Measurements from ENCODE around the gene CCDC13.

Gene CCDC13

GRCh38 chr3:42799376-42799775 is 26.3 kb upstream of the CCDC13 start:
- H3K4me3 ChIP-seq (replicated peaks in 1 of 2; ENCODE audit: low read depth in 2 of 2, low read length in 2 of 2) = no peak overlapping the region
- DNase-seq (ENCODE audit: low read depth in 2 of 2) = no peak
- no peak for TF ChIP-seq CTCF (IDR thresholded peaks at IDR 0.05; ENCODE audit: low read depth, low read length)

DNA sequence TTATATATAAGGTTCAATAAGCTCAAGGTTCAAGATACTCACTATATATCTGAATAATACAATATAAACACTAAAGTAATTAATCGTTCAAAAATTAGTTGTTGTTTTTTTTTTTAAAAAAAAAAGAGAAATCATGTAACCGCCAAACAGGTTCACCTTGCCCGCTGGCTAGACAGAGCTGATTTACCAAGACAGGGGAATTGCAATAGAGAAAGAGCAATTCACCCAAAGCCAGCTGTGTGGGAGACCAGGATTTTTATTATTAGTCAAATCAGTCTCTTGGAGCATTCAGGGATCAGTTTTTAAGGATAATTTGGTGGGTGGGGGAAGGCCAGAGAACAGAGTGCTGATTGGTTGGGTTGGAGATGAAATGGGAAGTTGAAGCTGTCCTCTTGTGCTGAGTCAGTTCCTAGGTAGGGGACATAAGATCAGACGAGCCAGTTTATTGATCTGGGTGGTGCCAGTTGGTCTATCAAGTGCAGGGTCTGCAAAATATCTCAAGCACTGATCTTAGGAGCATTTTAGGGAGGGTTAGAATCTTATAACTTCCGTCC is 23.4 kb upstream of the CCDC13 start:
- no peak overlapping the region for H3K4me3 ChIP-seq (replicated peaks in 1 of 2; ENCODE audit: low read depth in 2 of 2, low read length in 2 of 2)
- no peak for TF ChIP-seq CTCF (IDR thresholded peaks at IDR 0.05; ENCODE audit: low read depth, low read length)
- DNase-seq (ENCODE audit: low read depth in 2 of 2) = no peak

DNA sequence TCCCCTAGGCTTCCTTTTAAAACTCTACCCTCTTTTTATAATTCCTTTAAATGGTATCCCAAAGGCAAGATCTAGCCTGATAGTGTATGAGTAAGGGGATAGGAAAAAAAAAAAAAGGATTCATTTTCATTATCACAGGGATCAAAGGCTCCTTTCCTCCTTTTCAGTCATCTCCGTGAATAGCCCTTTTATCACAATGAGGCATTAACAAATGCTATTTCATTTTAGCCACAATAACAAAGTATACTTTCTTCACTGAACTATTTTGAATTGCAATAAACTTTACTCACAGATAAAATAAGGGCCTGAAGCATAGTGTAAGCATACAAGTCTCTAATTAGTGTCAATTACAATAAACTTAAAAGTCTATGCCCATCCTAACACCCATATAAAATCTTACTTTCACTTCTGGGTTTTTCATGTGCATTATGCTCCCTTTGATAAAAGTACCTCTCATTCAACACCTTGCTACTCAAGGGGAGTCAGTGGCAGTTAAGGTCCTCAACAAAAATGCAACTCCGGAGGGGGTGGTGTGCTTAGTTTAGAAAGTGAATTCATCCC is 22.6 kb upstream of the CCDC13 start:
- no peak overlapping the region for H3K4me3 ChIP-seq (replicated peaks in 1 of 2; ENCODE audit: low read depth in 2 of 2, low read length in 2 of 2)
- no peak for DNase-seq (ENCODE audit: low read depth in 2 of 2)
- no peak for TF ChIP-seq CTCF (IDR thresholded peaks at IDR 0.05; ENCODE audit: low read depth, low read length)

- no peak overlapping the region for H3K4me3 ChIP-seq (replicated peaks in 1 of 2; ENCODE audit: low read depth in 2 of 2, low read length in 2 of 2)
- no peak for DNase-seq (ENCODE audit: low read depth in 2 of 2)
- TF ChIP-seq CTCF (IDR thresholded peaks at IDR 0.05; ENCODE audit: low read depth, low read length) = no peak
Observed at GRCh38 chr3:42790714-42791229, 17.7 kb upstream of the CCDC13 start.

- TF ChIP-seq CTCF (IDR thresholded peaks at IDR 0.05; ENCODE audit: low read depth, low read length) = no peak
- no peak overlapping the region for H3K4me3 ChIP-seq (replicated peaks in 1 of 2; ENCODE audit: low read depth in 2 of 2, low read length in 2 of 2)
- no peak for DNase-seq (ENCODE audit: low read depth in 2 of 2)
Observed at GRCh38 chr3:42786631-42787030, 13.6 kb upstream of the CCDC13 start.

GRCh38 chr3:42786212-42786611 is 13.2 kb upstream of the CCDC13 start:
- no peak for TF ChIP-seq CTCF (IDR thresholded peaks at IDR 0.05; ENCODE audit: low read depth, low read length)
- DNase-seq (ENCODE audit: low read depth in 2 of 2) = no peak
- H3K4me3 ChIP-seq (replicated peaks in 1 of 2; ENCODE audit: low read depth in 2 of 2, low read length in 2 of 2) = no peak overlapping the region
